T-helper 2 cell treated with Interferon-gamma antibody and Interleukin-4, amounts not matched to agents 100 ng/mL and 5 ng/mL, for 36 hours (primary cell): ENCODE results near the gene NPAS2. TPM values are rescaled to one million over a fixed set of nuclear protein-coding genes. Genes with fewer than 3 reads are reported as not detected.

Experiments used
- intact Hi-C: fragments of 100-400 bp; cut with micrococcal nuclease; formaldehyde crosslinking; loops from one replicate; pipeline ENCODE4 v1.15.1; 2023
- total RNA-seq: library from RNA; stranded (reverse); gene quantifications from 2 replicates; pipeline ENCODE4 v1.2.3, GENCODE V29; 2022

NPAS2 gene
- total RNA-seq = 4.8 and 5.2 TPM in 2 replicates

GRCh38 chr2:100819370-100820272 is at the start of gene NPAS2:
Gene NPAS2 (plus strand): TSS chr2:100820139. CDS start chr2:100904755, 84,616 bp downstream.
- intact Hi-C loops = loop anchor here (2.0 kb wide), 1 partner anchor 207 kb away; no protein-coding TSS in a partner anchor

- intact Hi-C loops = no loop called here
Measured at GRCh38 chr2:100771125-100771524, 48.8 kb upstream of the NPAS2 start.

- intact Hi-C loops = no loop called here
Measured at GRCh38 chr2:100773538-100773937, 46.4 kb upstream of the NPAS2 start.

GRCh38 chr2:100776445-100776844 is 43.5 kb upstream of the NPAS2 start:
- intact Hi-C loops = no loop called here

GRCh38 chr2:100778637-100779450 is 41.1 kb upstream of the NPAS2 start:
- intact Hi-C loops = no loop called here

GRCh38 chr2:100779908-100780202 is 40.1 kb upstream of the NPAS2 start:
- intact Hi-C loops = no loop called here

- intact Hi-C loops = no loop called here
Measured at GRCh38 chr2:100780203-100781008, 39.5 kb upstream of the NPAS2 start.

GRCh38 chr2:100781009-100781325 is 39.0 kb upstream of the NPAS2 start:
- intact Hi-C loops = no loop called here

GRCh38 chr2:100781523-100782379 is 38.2 kb upstream of the NPAS2 start:
- intact Hi-C loops = no loop called here

GRCh38 chr2:100782380-100782878 is 37.5 kb upstream of the NPAS2 start:
- intact Hi-C loops = no loop called here

- intact Hi-C loops = no loop called here
Measured at GRCh38 chr2:100783987-100784386, 36.0 kb upstream of the NPAS2 start.

- intact Hi-C loops = no loop called here
Measured at GRCh38 chr2:100784681-100785080, 35.3 kb upstream of the NPAS2 start.

GRCh38 chr2:100785626-100786296 is 34.2 kb upstream of the NPAS2 start:
- intact Hi-C loops = no loop called here

GRCh38 chr2:100786297-100786658 is 33.7 kb upstream of the NPAS2 start:
- intact Hi-C loops = no loop called here

- intact Hi-C loops = no loop called here
Measured at GRCh38 chr2:100786985-100787384, 33.0 kb upstream of the NPAS2 start.

GRCh38 chr2:100789361-100789760 is 30.6 kb upstream of the NPAS2 start:
- intact Hi-C loops = no loop called here

- intact Hi-C loops = no loop called here
Measured at GRCh38 chr2:100791294-100791935, 28.5 kb upstream of the NPAS2 start.

- intact Hi-C loops = no loop called here
Measured at GRCh38 chr2:100791936-100792308, 28.0 kb upstream of the NPAS2 start.

- intact Hi-C loops = no loop called here
Measured at GRCh38 chr2:100793220-100793619, 26.7 kb upstream of the NPAS2 start.

GRCh38 chr2:100793982-100794381 is 26.0 kb upstream of the NPAS2 start:
- intact Hi-C loops = no loop called here
